Uterus (tissue), 4 donors: ENCODE data around the gene UPF2. TPM values are rescaled to one million over a fixed set of nuclear protein-coding genes. Genes with fewer than 3 reads are reported as not detected.

Experiments
- DNase-seq, 2 donors: peaks; one replicate each; pipeline ENCODE4 v3.0.0-alpha.2; 2019 to 2020
- H3K27ac ChIP-seq, 2 donors: fragments of 200-600 bp; sonication (generic); 1 replicate in 1 of 2; 2 replicates in 1 of 2; pipeline ENCODE4 v1.5.1; 2016 to 2018
- H3K27me3 ChIP-seq, 2 donors: fragments of 200-600 bp; sonication (generic); one replicate each; pipeline ENCODE4 v1.5.1; 2018 to 2019; ENCODE audit warnings: control low read depth in 1 of 2
- H3K36me3 ChIP-seq, 2 donors: fragments of 200-600 bp; sonication (generic); one replicate each; pipeline ENCODE4 v1.5.1; 2019; ENCODE audit warnings: control low read depth in 1 of 2
- H3K4me1 ChIP-seq, 2 donors: fragments of 200-600 bp; sonication (generic); one replicate each; pipeline ENCODE4 v1.5.1; 2018 to 2019; ENCODE audit warnings: control low read depth in 1 of 2
- H3K4me3 ChIP-seq, 2 donors: fragments of 200-600 bp; sonication (generic); 1 replicate in 1 of 2; 2 replicates in 1 of 2; pipeline ENCODE4 v1.5.1; 2018 to 2019; ENCODE audit warnings: mild to moderate bottlenecking in 1 of 2
- H3K9me3 ChIP-seq, 2 donors: fragments of 200-600 bp; sonication (generic); one replicate each; pipeline ENCODE4 v1.5.1; 2019; ENCODE audit warnings: control low read depth in 1 of 2
- POLR2A ChIP-seq, 2 donors: fragments of 450-650 bp; IDR thresholded peaks; one replicate each; pipeline ENCODE4 v1.6.1; 2016; ENCODE audit warnings: antibody characterized with exemption in 2 of 2, mild to moderate bottlenecking in 1 of 2, moderate library complexity in 1 of 2
- intact Hi-C: fragments of 100-400 bp; cut with DNase I; formaldehyde crosslinking; loops from one replicate; pipeline ENCODE4 v1.15.1; 2023; ENCODE audit warnings: low total_unique reads
- total RNA-seq, 4 donors: library from RNA; depleted of rRNA in 3 of 4; stranded (reverse); fragments of >200 nt in 3 of 4; gene quantifications; one replicate each; pipeline versions ENCODE4 v1.1.0 to v1.2.4, GENCODE V29; 2014 to 2023
- TF ChIP-seq, protein P1 (sequence below), 4 experiments: fragments of 200-600 bp in 2 of 4; fragments of 450-650 bp in 2 of 4; sonication (generic) in 2 of 4; IDR thresholded peaks; one replicate each; pipeline ENCODE4 v1.5.1; 2016 to 2019; ENCODE audit warnings: antibody characterized with exemption in 4 of 4, mild to moderate bottlenecking in 2 of 4, moderate library complexity in 1 of 4
- donor health status: DM: yes; HTN: yes; CAD: no.

UPF2 gene
- total RNA-seq, 4 donors from 2014 or later, result 17.4 to 35.7 (median 28.0) TPM

DNA sequence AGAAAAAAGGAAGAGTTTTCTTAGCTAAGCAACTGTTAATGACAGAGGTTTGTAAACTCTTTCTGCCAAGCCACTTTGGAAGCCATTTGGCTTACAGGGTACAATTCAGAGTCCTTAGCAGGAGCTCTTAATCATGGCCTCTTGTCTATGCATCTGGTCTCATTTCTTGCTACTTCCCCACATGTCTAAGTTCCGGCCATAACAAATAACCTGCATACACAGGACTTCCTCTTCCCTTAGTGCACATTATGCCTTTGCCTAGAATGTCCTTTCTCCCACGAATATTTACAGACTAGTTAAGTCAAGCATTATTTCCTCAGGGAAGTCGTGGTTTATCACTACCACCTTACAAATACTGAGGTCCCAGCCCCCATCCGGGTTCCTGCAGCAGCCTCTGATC, 8.6 kb upstream of the UPF2 start:
- Histone ChIP-seq H3K9me3 (no peaks in the 10 kb centered on the region), H3K27ac (no peak overlapping the region), H3K4me3 (no peak overlapping the region), H3K27me3 (no peaks in the 10 kb centered on the region), H3K36me3 (no peaks in the 10 kb centered on the region), H3K4me1 (no peaks in the 10 kb centered on the region)
- intact Hi-C loops, result no loop called here
- DNase-seq, result no peak
- TF ChIP-seq, protein P1, sequence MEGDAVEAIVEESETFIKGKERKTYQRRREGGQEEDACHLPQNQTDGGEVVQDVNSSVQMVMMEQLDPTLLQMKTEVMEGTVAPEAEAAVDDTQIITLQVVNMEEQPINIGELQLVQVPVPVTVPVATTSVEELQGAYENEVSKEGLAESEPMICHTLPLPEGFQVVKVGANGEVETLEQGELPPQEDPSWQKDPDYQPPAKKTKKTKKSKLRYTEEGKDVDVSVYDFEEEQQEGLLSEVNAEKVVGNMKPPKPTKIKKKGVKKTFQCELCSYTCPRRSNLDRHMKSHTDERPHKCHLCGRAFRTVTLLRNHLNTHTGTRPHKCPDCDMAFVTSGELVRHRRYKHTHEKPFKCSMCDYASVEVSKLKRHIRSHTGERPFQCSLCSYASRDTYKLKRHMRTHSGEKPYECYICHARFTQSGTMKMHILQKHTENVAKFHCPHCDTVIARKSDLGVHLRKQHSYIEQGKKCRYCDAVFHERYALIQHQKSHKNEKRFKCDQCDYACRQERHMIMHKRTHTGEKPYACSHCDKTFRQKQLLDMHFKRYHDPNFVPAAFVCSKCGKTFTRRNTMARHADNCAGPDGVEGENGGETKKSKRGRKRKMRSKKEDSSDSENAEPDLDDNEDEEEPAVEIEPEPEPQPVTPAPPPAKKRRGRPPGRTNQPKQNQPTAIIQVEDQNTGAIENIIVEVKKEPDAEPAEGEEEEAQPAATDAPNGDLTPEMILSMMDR (IDR thresholded peaks at IDR 0.05), result no peak
- no peak for TF ChIP-seq POLR2A (IDR thresholded peaks at IDR 0.05)

DNA sequence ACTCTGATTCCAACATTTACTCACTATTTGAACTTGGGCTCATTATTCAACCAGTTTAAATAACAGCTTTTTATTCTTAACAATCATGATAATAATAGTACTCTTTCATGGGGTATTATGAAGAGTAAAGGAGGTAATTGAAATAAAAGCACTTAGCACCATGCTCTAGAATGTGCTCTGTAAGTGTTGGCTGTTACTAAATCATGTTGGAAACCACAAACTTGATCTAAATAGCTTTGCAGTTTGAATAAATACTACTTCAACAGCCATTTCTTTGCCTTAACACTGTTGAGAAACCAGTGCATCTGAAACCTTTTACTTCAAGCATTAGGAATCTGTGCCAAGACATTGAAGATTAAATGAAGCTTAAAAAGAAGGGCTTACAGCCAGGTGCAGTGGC, 7.9 kb upstream of the UPF2 start:
- no peak for DNase-seq
- Histone ChIP-seq H3K27ac (no peak overlapping the region), H3K9me3 (no peaks in the 10 kb centered on the region), H3K27me3 (no peaks in the 10 kb centered on the region), H3K4me3 (no peak overlapping the region), H3K36me3 (no peaks in the 10 kb centered on the region), H3K4me1 (no peaks in the 10 kb centered on the region)
- intact Hi-C loops, result no loop called here
- no peak for TF ChIP-seq POLR2A (IDR thresholded peaks at IDR 0.05)
- TF ChIP-seq, protein P1 (IDR thresholded peaks at IDR 0.05), result no peak

DNA sequence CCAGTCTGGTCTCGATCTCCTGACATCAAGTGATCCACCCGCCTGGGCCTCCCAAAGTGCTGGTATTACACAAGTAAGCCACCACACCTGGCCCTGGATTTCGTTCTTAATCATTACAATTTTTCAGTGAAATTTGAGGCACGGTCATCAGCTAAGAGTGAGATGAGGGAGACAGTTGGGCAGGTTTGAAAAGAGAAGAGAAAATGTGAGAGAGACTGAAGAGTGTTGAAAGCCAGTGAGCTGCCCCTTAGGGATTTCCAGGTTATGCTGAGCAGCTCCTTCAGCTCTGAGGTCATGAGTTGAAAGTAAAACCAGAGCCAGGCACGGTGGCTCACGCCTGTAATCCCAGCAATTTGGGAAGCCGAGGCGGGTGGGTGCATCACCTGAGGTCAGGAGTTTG, 5.9 kb upstream of the UPF2 start:
- intact Hi-C loops, result no loop called here

DNA sequence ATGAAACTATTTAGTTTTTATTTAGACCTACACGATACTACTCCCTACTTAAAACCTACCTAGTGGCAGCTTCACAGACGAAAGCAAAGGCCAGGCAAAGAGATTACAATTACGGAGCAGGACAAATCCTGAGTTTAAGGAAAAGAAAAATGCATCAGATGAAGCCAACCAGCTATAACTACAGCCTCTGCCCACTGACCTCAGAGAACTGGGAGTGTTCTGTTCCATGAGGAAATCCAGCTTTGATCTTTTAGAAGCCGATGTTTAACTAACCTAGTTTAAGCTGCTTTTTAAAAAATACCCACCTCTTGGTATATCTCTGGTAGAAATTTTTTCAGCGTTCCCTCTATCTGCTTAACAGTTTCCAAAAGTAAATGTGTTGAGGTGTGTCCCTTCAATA, 3.0 kb upstream of the UPF2 start:
- Histone ChIP-seq H3K36me3 (no peaks in the 10 kb centered on the region), H3K9me3 (no peaks in the 10 kb centered on the region), H3K4me3 (no peak overlapping the region), H3K4me1 (peaks cover 0 to 2% of the 10 kb centered on the region in 2 donors), H3K27ac (no peak overlapping the region), H3K27me3 (no peaks in the 10 kb centered on the region)
- DNase-seq, result no peak
- intact Hi-C loops, result no loop called here
- TF ChIP-seq, protein P1 (IDR thresholded peaks at IDR 0.05), result no peak
- TF ChIP-seq POLR2A (IDR thresholded peaks at IDR 0.05), result no peak

More for the DNA sequence above, 5.9 kb upstream of the UPF2 start:
- no peaks in the 10 kb centered on the region for H3K36me3 ChIP-seq
- H3K27me3 ChIP-seq, result no peaks in the 10 kb centered on the region
- H3K27ac ChIP-seq, result no peak overlapping the region
- TF ChIP-seq, protein P1 (IDR thresholded peaks at IDR 0.05), result no peak
- no peak for TF ChIP-seq POLR2A (IDR thresholded peaks at IDR 0.05)
- no peak for DNase-seq
- H3K4me1 ChIP-seq, result no peaks in the 10 kb centered on the region
- H3K4me3 ChIP-seq, result no peak overlapping the region
- H3K9me3 ChIP-seq, result no peaks in the 10 kb centered on the region

DNA sequence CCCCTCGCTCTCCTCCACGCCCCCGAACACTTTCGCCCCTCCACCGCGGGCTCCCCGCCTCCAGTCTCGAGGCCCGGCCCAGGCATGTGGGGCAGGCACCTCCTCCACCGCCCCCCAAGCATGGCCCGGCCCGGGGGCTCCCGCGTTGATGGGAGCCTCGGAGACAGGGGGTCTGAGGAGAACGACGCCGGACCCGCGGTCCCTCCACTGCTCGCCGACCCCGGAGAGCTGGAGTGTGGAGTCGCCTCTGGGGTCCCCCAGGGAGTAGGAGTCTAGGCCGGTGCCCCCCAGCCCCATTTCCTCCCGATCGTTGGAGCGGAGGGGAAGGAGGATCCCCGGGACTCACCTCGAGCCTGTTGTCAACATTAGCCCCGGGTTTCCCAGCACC, 206 bp downstream of the UPF2 start:
- peak overlapping the region; percentile 84 to 100 for H3K4me3 ChIP-seq
- H3K36me3 ChIP-seq, result no peaks in the 10 kb centered on the region
- no peak for DNase-seq
- H3K27ac ChIP-seq, result peak overlapping the region; percentile 95 to 98
- H3K27me3 ChIP-seq, result no peaks in the 10 kb centered on the region
- peaks cover 0 to 6% of the 10 kb centered on the region in 2 donors for H3K4me1 ChIP-seq
- TF ChIP-seq, protein P1 (IDR thresholded peaks at IDR 0.05), result no peak
- TF ChIP-seq POLR2A (IDR thresholded peaks at IDR 0.05), result peak in 1 of 2 donors; percentile 56
- no peaks in the 10 kb centered on the region for H3K9me3 ChIP-seq
- intact Hi-C loops, result no loop called here
